HepG2 (cell line): Measurements from ENCODE around the gene EXOC3. TPM values are rescaled to one million over a fixed set of nuclear protein-coding genes. Genes with fewer than 3 reads are reported as not detected.

Experiments
- ASH2L ChIP-seq: fragments of 300-600, 200-600 bp; sonication (generic); IDR thresholded peaks from 2 replicates; pipeline ENCODE4 v1.7.0; 2017; ENCODE audit warnings: low read depth, mild to moderate bottlenecking, moderate library complexity, mixed read lengths, low read length; ENCODE audit not compliant: insufficient read length
- CHD4 ChIP-seq: fragments of 200-600 bp; sonication (generic); IDR thresholded peaks from 2 replicates; pipeline ENCODE4 v1.7.0; 2017; ENCODE audit warnings: mild to moderate bottlenecking, low read length, borderline replicate concordance
- FOSL2 ChIP-seq: sonication (generic); formaldehyde crosslinking; IDR thresholded peaks from 2 replicates; pipeline ENCODE4 v1.4.0; 2020; ENCODE audit warnings: missing genetic modification reagents
- HDAC6 ChIP-seq: fragments of 200-600 bp; sonication (generic); IDR thresholded peaks from 2 replicates; pipeline ENCODE4 v1.7.0; 2017; ENCODE audit warnings: mild to moderate bottlenecking, antibody characterized with exemption, low read length, low read depth
- HNRNPUL1 ChIP-seq: fragments of 200-400 bp; formaldehyde crosslinking; IDR thresholded peaks from 2 replicates; pipeline ENCODE4 v1.6.1; 2017; ENCODE audit warnings: low read depth, mild to moderate bottlenecking, low read length, moderate library complexity
- KMT2B ChIP-seq: IDR thresholded peaks from 2 replicates; pipeline ENCODE4 v1.6.1; 2016; ENCODE audit warnings: missing genetic modification reagents, missing compliant biosample characterization
- MLXIP ChIP-seq: sonication (generic); formaldehyde crosslinking; IDR thresholded peaks from 2 replicates; pipeline ENCODE4 v1.9.0; 2021; ENCODE audit warnings: missing genetic modification reagents, borderline replicate concordance
- ONECUT2 ChIP-seq: sonication (generic); formaldehyde crosslinking; IDR thresholded peaks from 2 replicates; pipeline ENCODE4 v1.4.0; 2020; ENCODE audit warnings: missing genetic modification reagents
- POLR2AphosphoS5 ChIP-seq: IDR thresholded peaks from 2 replicates; pipeline ENCODE4 v1.6.1; 2012; ENCODE audit warnings: low read depth, low read length
- SAP130 ChIP-seq: IDR thresholded peaks from 2 replicates; pipeline ENCODE4 v1.6.1; 2016; ENCODE audit warnings: low read depth
- SRY ChIP-seq: sonication (generic); formaldehyde crosslinking; IDR thresholded peaks from 2 replicates; pipeline ENCODE4 v1.8.0; 2022; ENCODE audit warnings: mild to moderate bottlenecking, missing genetic modification reagents
- ZBTB20 ChIP-seq: sonication (generic); formaldehyde crosslinking; IDR thresholded peaks from 2 replicates; pipeline ENCODE4 v1.8.1; 2023; ENCODE audit warnings: missing genetic modification reagents, low read depth, mild to moderate bottlenecking, borderline replicate concordance
- ZFP41 ChIP-seq: sonication (generic); formaldehyde crosslinking; IDR thresholded peaks from 2 replicates; pipeline ENCODE4 v1.4.0; 2020; ENCODE audit warnings: mild to moderate bottlenecking, missing genetic modification reagents, borderline replicate concordance
- ZNF230 ChIP-seq: sonication (generic); formaldehyde crosslinking; IDR thresholded peaks from 2 replicates; pipeline ENCODE4 v1.4.0; 2020; ENCODE audit warnings: mild to moderate bottlenecking, missing genetic modification reagents
- ZNF329 ChIP-seq: sonication (generic); formaldehyde crosslinking; IDR thresholded peaks from 2 replicates; pipeline ENCODE4 v1.9.0; 2021; ENCODE audit warnings: low read depth, mild to moderate bottlenecking, missing genetic modification reagents
- ZNF749 ChIP-seq: sonication (generic); formaldehyde crosslinking; IDR thresholded peaks from 2 replicates; pipeline ENCODE4 v1.8.0; 2022; ENCODE audit warnings: mild to moderate bottlenecking, missing genetic modification reagents, moderate library complexity, borderline replicate concordance
- ZNF781 ChIP-seq: sonication (generic); formaldehyde crosslinking; IDR thresholded peaks from 2 replicates; pipeline ENCODE4 v1.5.1; 2020; ENCODE audit warnings: borderline replicate concordance, mild to moderate bottlenecking, missing genetic modification reagents; ENCODE audit errors: not compliant biosample characterization
- ZNF83 ChIP-seq: sonication (generic); formaldehyde crosslinking; IDR thresholded peaks from 2 replicates; pipeline ENCODE4 v1.4.0; 2020; ENCODE audit warnings: missing genetic modification reagents, mild to moderate bottlenecking, borderline replicate concordance
- ZNF850 ChIP-seq: sonication (generic); formaldehyde crosslinking; conservative IDR thresholded peaks from 2 replicates; pipeline ENCODE4 v1.9.0; 2021; ENCODE audit warnings: mild to moderate bottlenecking, missing genetic modification reagents
- polyA plus RNA-seq, 8 experiments: library from polyadenylated mRNA; depleted of rRNA in 3 of 8; stranded (reverse) in 7 of 8; unstranded in 1 of 8; fragments of >200 nt; fragmentation: Illumina TruSeq in 4 of 8; extraction: Trizol in 4 of 8; gene quantifications; 2 replicates each; pipeline versions ENCODE4 v1.2.1 to v1.2.3, GENCODE V29; 2011 to 2016; ENCODE audit warnings: low read depth in 4 of 8, missing spikeins in 1 of 8, mixed read lengths in 1 of 8; ENCODE audit not compliant: insufficient read depth in 1 of 8
- total RNA-seq, 5 experiments: library from RNA; depleted of rRNA; stranded (reverse); fragments of >200 nt; fragmentation: Illumina TruSeq; extraction: Trizol; gene quantifications; 2 replicates each; pipeline ENCODE4 v1.2.3, GENCODE V29; 2016; ENCODE audit warnings: low read depth in 1 of 5
- TF ChIP-seq, protein P1 (sequence below): sonication (generic); formaldehyde crosslinking; IDR thresholded peaks from 2 replicates; pipeline ENCODE4 v1.4.0; 2020; ENCODE audit warnings: missing genetic modification reagents, borderline replicate concordance
- TF ChIP-seq, protein P2 (sequence below): sonication (generic); formaldehyde crosslinking; IDR thresholded peaks from 2 replicates; pipeline ENCODE4 v1.4.0; 2020; ENCODE audit warnings: missing genetic modification reagents
- TF ChIP-seq, protein P3 (sequence below): sonication (generic); formaldehyde crosslinking; IDR thresholded peaks from 2 replicates; pipeline ENCODE4 v1.8.1; 2023; ENCODE audit warnings: mild to moderate bottlenecking, missing genetic modification reagents

EXOC3 gene
- total and polyA plus RNA-seq, 2 of the 13 experiments (the other 11 are each of a cell fraction or from before 2014, with no cell fraction given): 9.2 to 20.5 TPM

GRCh38 chr5:442335-443238 is at the start of gene EXOC3 (continued):
- TF ChIP-seq MLXIP (CRISPR knock-in tag): no peak
- TF ChIP-seq, protein P1, sequence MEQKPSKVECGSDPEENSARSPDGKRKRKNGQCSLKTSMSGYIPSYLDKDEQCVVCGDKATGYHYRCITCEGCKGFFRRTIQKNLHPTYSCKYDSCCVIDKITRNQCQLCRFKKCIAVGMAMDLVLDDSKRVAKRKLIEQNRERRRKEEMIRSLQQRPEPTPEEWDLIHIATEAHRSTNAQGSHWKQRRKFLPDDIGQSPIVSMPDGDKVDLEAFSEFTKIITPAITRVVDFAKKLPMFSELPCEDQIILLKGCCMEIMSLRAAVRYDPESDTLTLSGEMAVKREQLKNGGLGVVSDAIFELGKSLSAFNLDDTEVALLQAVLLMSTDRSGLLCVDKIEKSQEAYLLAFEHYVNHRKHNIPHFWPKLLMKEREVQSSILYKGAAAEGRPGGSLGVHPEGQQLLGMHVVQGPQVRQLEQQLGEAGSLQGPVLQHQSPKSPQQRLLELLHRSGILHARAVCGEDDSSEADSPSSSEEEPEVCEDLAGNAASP (CRISPR knock-in tag): no peak
- peak; percentile 57 for TF ChIP-seq ASH2L
- no peak for TF ChIP-seq ZNF329 (CRISPR knock-in tag)
- 0 out of 2 replicates have a peak, but pooled peaks have one; percentile 63 for TF ChIP-seq ZNF749 (CRISPR knock-in tag)
- no peak for TF ChIP-seq ZFP41
- peak; percentile 71 for TF ChIP-seq KMT2B (CRISPR knock-in tag)
- peak; percentile 74 for TF ChIP-seq POLR2AphosphoS5
- 0 out of 2 replicates have a peak, but pooled peaks have one; percentile 49 for TF ChIP-seq ZNF850
- peak; percentile 40; the same call in 1 of the 2 replicates for TF ChIP-seq SRY (CRISPR knock-in tag)
- TF ChIP-seq ZNF83 (CRISPR knock-in tag): 0 out of 2 replicates have a peak, but pooled peaks have one; percentile 42
- no peak; the same call in 1 of the 2 replicates for TF ChIP-seq ZNF230 (CRISPR knock-in tag)
- TF ChIP-seq FOSL2 (CRISPR knock-in tag): peak; percentile 7; the same call in 1 of the 2 replicates
- peak; percentile 79 for TF ChIP-seq SAP130 (CRISPR knock-in tag)
- no peak; the same call in 1 of the 2 replicates for TF ChIP-seq ZBTB20 (CRISPR knock-in tag)
- no peak for TF ChIP-seq HDAC6
- TF ChIP-seq, protein P2, sequence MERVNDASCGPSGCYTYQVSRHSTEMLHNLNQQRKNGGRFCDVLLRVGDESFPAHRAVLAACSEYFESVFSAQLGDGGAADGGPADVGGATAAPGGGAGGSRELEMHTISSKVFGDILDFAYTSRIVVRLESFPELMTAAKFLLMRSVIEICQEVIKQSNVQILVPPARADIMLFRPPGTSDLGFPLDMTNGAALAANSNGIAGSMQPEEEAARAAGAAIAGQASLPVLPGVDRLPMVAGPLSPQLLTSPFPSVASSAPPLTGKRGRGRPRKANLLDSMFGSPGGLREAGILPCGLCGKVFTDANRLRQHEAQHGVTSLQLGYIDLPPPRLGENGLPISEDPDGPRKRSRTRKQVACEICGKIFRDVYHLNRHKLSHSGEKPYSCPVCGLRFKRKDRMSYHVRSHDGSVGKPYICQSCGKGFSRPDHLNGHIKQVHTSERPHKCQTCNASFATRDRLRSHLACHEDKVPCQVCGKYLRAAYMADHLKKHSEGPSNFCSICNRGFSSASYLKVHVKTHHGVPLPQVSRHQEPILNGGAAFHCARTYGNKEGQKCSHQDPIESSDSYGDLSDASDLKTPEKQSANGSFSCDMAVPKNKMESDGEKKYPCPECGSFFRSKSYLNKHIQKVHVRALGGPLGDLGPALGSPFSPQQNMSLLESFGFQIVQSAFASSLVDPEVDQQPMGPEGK (CRISPR knock-in tag): peak; percentile 30
- no peak for TF ChIP-seq ONECUT2 (CRISPR knock-in tag)
- TF ChIP-seq ZNF781 (CRISPR knock-in tag): peak; percentile 76
- no peak for TF ChIP-seq CHD4
- TF ChIP-seq, protein P3, sequence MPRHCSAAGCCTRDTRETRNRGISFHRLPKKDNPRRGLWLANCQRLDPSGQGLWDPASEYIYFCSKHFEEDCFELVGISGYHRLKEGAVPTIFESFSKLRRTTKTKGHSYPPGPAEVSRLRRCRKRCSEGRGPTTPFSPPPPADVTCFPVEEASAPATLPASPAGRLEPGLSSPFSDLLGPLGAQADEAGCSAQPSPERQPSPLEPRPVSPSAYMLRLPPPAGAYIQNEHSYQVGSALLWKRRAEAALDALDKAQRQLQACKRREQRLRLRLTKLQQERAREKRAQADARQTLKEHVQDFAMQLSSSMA (CRISPR knock-in tag): 0 out of 2 replicates have a peak, but pooled peaks have one; percentile 78
- TF ChIP-seq HNRNPUL1: no peak
